HL-60 (cell line): ENCODE data around the gene NCK2.

Experiments used
- CTCF ChIP-seq: IDR thresholded peaks from one replicate; pipeline ENCODE4 v1.5.1; 2011; ENCODE audit warnings: low read length, control low read depth, inconsistent platforms; ENCODE audit not compliant: insufficient read depth
- POLR2AphosphoS5 ChIP-seq: IDR thresholded peaks from 2 replicates; pipeline ENCODE4 v1.6.1; 2012; ENCODE audit warnings: low read depth
- REST ChIP-seq: IDR thresholded peaks from 2 replicates; pipeline ENCODE4 v1.6.1; 2012; ENCODE audit warnings: low read depth; ENCODE audit not compliant: insufficient replicate concordance

GRCh38 chr2:105864262-105864661 is 119.5 kb downstream of the NCK2 start:
- TF ChIP-seq CTCF: no peak
- TF ChIP-seq REST: no peak
- TF ChIP-seq POLR2AphosphoS5: no peak
